Psoas muscle (tissue), 8 donors: ENCODE measurements around the gene SUFU. TPM values are rescaled to one million over a fixed set of nuclear protein-coding genes. Genes with fewer than 3 reads are reported as not detected.

Experiments used
- ATAC-seq, 4 donors: fragments of 200-7000 bp; cut with Tn5 transposase; one replicate each; pipeline ENCODE4 v1.9.1; 2020; ENCODE audit warnings: moderate library complexity in 3 of 4, mild to moderate bottlenecking in 2 of 4
- DNase-seq, 2 donors: peaks; one replicate each; pipeline ENCODE4 v3.0.0-alpha.2; 2020
- H3K27ac ChIP-seq: fragments of 200-600 bp; one replicate; pipeline ENCODE4 v1.8.0; 2022
- H3K27me3 ChIP-seq, 3 donors: fragments of 200-600 bp in 1 of 3; one replicate each; pipeline versions ENCODE4 v1.6.1 to v1.8.0; 2013 to 2022; ENCODE audit warnings: low read length in 2 of 3, mild to moderate bottlenecking in 2 of 3, moderate library complexity in 1 of 3; ENCODE audit not compliant: insufficient read depth in 3 of 3
- H3K36me3 ChIP-seq, 2 donors: fragments of 200-600 bp in 1 of 2; one replicate each; pipeline versions ENCODE4 v1.6.1 to v1.8.0; 2013 to 2022; ENCODE audit warnings: low read depth in 1 of 2, mild to moderate bottlenecking in 1 of 2, moderate library complexity in 1 of 2; ENCODE audit not compliant: insufficient read depth in 1 of 2
- H3K4me1 ChIP-seq: fragments of 200-600 bp; one replicate; pipeline ENCODE4 v1.8.0; 2022
- H3K4me3 ChIP-seq: fragments of 200-600 bp; one replicate; pipeline ENCODE4 v1.8.0; 2022; ENCODE audit warnings: mild to moderate bottlenecking
- H3K9me3 ChIP-seq: fragments of 200-600 bp; one replicate; pipeline ENCODE4 v1.8.0; 2022
- WGBS, 3 donors: extraction: QIAGEN DNeasy Blood & Tissue Kit; methylation state at CpG; one replicate each; pipeline versions ENCODE4 v1.1.6 to v1.1.7; 2013; 5-methylcytosine and 5-hydroxymethylcytosine counted together
- intact Hi-C, 2 donors: fragments of 100-400 bp; cut with DNase I; formaldehyde crosslinking; loops; one replicate each; pipeline versions ENCODE4 v1.11.0 to v1.14.2; 2022
- polyA plus RNA-seq, 3 donors: library from polyadenylated mRNA; stranded (reverse); fragments of 200-250 nt; gene quantifications; one replicate each; pipeline ENCODE4 v1.2.3, GENCODE V29; 2013
- total RNA-seq, 4 donors: library from RNA; stranded (reverse); fragmentation: NEBNext Ultra II Directional in 2 of 4; extraction: Animal tissue kit (Norgen Biotek cat#: 25700) in 2 of 4; gene quantifications; one replicate each; pipeline versions ENCODE4 v1.2.1 to v1.2.4, GENCODE V29; 2021 to 2023
- TF ChIP-seq, protein P1 (sequence below): fragments of 200-600 bp; IDR thresholded peaks from one replicate; pipeline ENCODE4 v1.8.0; 2022; ENCODE audit warnings: antibody characterized with exemption
- donor health status: healthy with polysubstance abuse.
- donor health status: DM: no; HTN: no; CAD: no; lungs with moderate emphysema.
- donor health status: Bipolar disorder and iron deficiency.
- donor health status: healthy.
- donor health status: DM: yes; HTN: yes; CAD: no.
- donor health status: DM: no; HTN: no; CAD: no.
- donor health status: DM: no; HTN: no; CAD: no.
- donor health status: DM: yes; HTN: yes; CAD: no.

The SUFU gene
- total and polyA plus RNA-seq, 7 donors: 2.1 to 6.8 (median 5.1) TPM

DNA sequence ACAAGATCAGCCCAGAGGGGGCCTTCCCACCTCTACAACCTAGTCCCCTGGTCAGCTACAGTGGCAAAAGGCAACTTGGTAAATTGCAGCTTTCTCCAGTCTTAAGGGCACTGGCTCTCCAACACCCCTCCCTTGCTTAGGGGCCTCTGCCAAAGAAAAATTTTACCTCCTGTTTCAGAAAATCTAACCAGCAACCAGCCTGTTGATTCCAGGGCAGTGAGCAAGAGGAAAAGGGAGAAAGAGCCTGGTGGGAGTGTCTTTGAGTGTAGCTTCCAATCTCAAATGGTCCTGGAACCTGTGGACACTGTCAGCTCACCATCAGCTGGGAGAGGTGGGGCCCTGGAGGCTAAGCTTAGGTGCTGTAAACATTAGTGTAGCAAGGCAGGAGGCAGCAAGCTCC lies 24.1 kb upstream of the SUFU start:
- TF ChIP-seq, protein P1, sequence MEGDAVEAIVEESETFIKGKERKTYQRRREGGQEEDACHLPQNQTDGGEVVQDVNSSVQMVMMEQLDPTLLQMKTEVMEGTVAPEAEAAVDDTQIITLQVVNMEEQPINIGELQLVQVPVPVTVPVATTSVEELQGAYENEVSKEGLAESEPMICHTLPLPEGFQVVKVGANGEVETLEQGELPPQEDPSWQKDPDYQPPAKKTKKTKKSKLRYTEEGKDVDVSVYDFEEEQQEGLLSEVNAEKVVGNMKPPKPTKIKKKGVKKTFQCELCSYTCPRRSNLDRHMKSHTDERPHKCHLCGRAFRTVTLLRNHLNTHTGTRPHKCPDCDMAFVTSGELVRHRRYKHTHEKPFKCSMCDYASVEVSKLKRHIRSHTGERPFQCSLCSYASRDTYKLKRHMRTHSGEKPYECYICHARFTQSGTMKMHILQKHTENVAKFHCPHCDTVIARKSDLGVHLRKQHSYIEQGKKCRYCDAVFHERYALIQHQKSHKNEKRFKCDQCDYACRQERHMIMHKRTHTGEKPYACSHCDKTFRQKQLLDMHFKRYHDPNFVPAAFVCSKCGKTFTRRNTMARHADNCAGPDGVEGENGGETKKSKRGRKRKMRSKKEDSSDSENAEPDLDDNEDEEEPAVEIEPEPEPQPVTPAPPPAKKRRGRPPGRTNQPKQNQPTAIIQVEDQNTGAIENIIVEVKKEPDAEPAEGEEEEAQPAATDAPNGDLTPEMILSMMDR: no peak
- H3K27ac ChIP-seq: peak overlapping the region; percentile 27
- intact Hi-C loops: loop anchor here in 1 of 2 donors (2.0 to 5.0 kb wide), 2 partner anchors 57 to 85 kb away; partner anchors contain the start of genes FBXL15 and NFKB2
- no peak for DNase-seq
- no peaks in the 10 kb centered on the region for H3K27me3 ChIP-seq
- H3K36me3 ChIP-seq: peaks cover 3 to 74% of the 10 kb centered on the region in 2 donors
- no peak overlapping the region for H3K4me3 ChIP-seq
- no peak for ATAC-seq
- H3K4me1 ChIP-seq: peaks cover 3% of the 10 kb centered on the region
- H3K9me3 ChIP-seq: no peaks in the 10 kb centered on the region

DNA sequence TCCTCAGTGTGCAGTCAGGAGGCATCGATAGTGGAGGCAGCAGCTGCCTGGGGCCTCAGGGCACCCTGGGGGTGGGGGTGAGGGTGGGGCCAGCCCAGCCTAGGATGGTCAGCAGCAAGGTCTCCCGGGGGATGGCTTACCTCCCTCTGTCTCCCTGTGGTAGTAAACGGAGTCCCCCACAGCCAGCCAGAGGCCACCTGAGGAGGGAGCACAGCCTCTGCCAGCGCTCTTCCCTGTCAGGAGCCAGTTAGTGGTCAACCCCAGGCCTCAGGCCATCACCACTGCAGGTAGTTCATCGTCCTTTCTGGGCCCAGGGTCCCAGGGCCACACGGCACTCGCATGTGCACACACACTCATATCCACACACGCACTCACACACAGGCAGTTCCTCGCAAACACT lies 23.4 kb upstream of the SUFU start:
- WGBS, 3 donors: 83 to 85% (median 84%) methylated on average over 9 of the region's 9 CpGs
- intact Hi-C loops: no loop called here
- Histone ChIP-seq H3K4me3 (no peak overlapping the region), H3K9me3 (no peaks in the 10 kb centered on the region), H3K27me3 (no peaks in the 10 kb centered on the region), H3K4me1 (peaks cover 10% of the 10 kb centered on the region), H3K27ac (no peak overlapping the region), H3K36me3 (peaks cover 3 to 82% of the 10 kb centered on the region in 2 donors)
- TF ChIP-seq, protein P1: no peak
- ATAC-seq (no peak), DNase-seq (peak in 1 of 2 donors; percentile 39)

DNA sequence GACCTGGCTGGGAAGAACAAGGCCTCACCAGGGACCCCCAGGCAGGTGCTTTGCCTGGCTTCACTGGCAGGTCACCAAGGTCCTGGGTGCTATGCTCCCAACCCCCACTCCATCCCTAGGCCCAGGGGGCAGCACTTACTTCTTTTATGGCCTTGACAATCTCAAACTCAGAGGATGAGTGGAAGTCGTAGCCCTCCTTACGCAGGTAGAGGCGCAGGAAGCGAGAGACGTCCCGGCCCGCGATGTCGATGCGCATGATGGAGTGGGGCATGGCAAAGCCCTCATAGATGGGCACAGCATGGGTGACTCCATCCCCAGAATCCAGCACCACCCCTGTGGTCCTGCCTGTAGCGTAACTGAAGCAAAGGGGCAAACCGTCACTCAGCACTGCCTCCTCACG lies 19.8 kb upstream of the SUFU start:
- ATAC-seq (no peak), DNase-seq (peak in 1 of 2 donors; percentile 45)
- 97 to 98% (median 97%) methylated on average over 13 of the region's 13 CpGs for WGBS, 3 donors
- Histone ChIP-seq H3K27ac (peak overlapping the region; percentile 74), H3K4me1 (peaks cover 20% of the 10 kb centered on the region), H3K36me3 (peaks cover 3 to 100% of the 10 kb centered on the region in 2 donors), H3K9me3 (no peaks in the 10 kb centered on the region), H3K4me3 (no peak overlapping the region), H3K27me3 (no peaks in the 10 kb centered on the region)
- intact Hi-C loops: no loop called here
- TF ChIP-seq, protein P1: no peak

DNA sequence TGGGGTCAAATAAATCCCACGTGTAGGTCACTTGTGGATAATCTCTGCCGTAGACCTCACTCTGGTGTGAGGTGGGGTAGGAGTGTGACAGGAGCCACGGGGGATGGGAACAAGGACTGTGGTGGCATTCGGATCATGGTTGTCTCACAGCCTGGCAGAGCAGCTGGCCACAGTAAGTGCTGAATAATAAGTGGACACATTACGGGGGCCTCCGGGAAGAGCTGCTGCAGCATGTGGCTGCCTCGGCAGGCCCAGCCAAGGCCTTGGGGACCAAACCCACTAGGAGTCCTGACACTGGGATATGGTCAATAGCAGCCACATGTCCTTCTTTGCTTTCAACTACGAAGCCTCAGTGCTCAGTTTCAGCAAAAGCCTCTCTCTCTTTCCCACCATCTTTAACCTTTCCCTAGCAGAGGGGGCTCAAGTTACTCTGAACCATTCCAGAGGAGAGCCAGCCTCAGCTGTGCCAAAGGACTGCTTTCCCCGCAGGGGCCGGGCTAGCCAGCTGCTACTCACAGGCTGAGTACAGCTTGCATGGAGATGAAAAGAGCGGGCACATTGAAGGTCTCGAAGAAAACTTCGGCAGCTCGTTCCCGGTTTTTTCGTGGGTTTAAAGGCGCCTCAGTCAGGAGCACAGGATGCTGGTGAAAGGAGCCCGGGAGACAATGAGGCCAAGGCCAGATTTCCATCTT lies 18.5 kb upstream of the SUFU start:
- Histone ChIP-seq H3K27ac (peak overlapping the region; percentile 74), H3K36me3 (peaks cover 3 to 100% of the 10 kb centered on the region in 2 donors), H3K4me3 (no peak overlapping the region), H3K4me1 (peaks cover 32% of the 10 kb centered on the region), H3K9me3 (no peaks in the 10 kb centered on the region), H3K27me3 (no peaks in the 10 kb centered on the region)
- peak; percentile 85 to 92 (median 86) for ATAC-seq
- TF ChIP-seq, protein P1: no peak
- peak in 1 of 2 donors; percentile 81 for DNase-seq
- intact Hi-C loops: no loop called here
- 32 to 40% (median 35%) methylated on average over 18 of the region's 18 CpGs for WGBS, 3 donors

DNA sequence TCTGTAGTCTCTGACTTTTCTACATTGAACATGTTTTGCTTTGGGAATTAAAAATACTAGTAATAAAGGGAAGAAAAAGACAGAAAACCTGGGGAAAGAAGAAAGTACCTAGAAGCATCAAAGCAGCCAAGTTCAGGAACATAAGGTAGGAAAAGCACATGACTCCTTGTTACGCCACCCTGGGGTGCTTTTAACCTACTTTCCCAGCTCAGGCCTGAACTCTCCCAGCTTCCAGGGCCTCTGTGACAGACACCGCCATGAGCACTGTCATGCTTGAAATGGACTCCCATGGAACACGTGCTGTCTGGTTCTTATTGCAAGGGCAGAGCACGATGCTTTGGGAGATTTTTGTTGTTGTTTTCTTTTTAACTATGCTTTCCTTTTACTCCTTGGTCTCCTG lies 12.6 kb upstream of the SUFU start:
- Histone ChIP-seq H3K36me3 (peaks cover 0 to 49% of the 10 kb centered on the region in 2 donors), H3K27ac (peak overlapping the region; percentile 84), H3K4me1 (peaks cover 64% of the 10 kb centered on the region), H3K27me3 (no peaks in the 10 kb centered on the region), H3K9me3 (no peaks in the 10 kb centered on the region), H3K4me3 (no peak overlapping the region)
- 44 to 70% (median 53%) methylated on average over 4 of the region's 4 CpGs for WGBS, 3 donors
- peak in 1 of 2 donors; percentile 53 for DNase-seq
- ATAC-seq: peak; percentile 48 to 68 (median 52)
- TF ChIP-seq, protein P1: no peak
- intact Hi-C loops: no loop called here
